HepG2 (cell line): ENCODE measurements around the gene CCDC191. TPM values are rescaled to one million over a fixed set of nuclear protein-coding genes. Genes with fewer than 3 reads are reported as not detected.

Source experiments
- AHDC1 ChIP-seq: sonication (generic); formaldehyde crosslinking; IDR thresholded peaks from 2 replicates; pipeline ENCODE4 v1.5.1; 2020; ENCODE audit warnings: mild to moderate bottlenecking, missing genetic modification reagents, borderline replicate concordance
- CEBPG ChIP-seq: IDR thresholded peaks from 2 replicates; pipeline ENCODE4 v1.6.1; 2016
- CTCF ChIP-seq: sonication (generic); formaldehyde crosslinking; IDR thresholded peaks from 2 replicates; pipeline ENCODE4 v1.5.0; 2020; ENCODE audit warnings: mild to moderate bottlenecking, missing genetic modification reagents, moderate library complexity
- ESRRA ChIP-seq: sonication (generic); formaldehyde crosslinking; IDR thresholded peaks from 2 replicates; pipeline ENCODE4 v1.5.1; 2020; ENCODE audit warnings: mild to moderate bottlenecking, low read depth, missing genetic modification reagents
- FLYWCH1 ChIP-seq: sonication (generic); formaldehyde crosslinking; IDR thresholded peaks from 2 replicates; pipeline ENCODE4 v1.8.1; 2023; ENCODE audit warnings: mild to moderate bottlenecking, missing genetic modification reagents
- FOXM1 ChIP-seq: sonication (generic); formaldehyde crosslinking; IDR thresholded peaks from 2 replicates; pipeline ENCODE4 v1.5.0; 2020; ENCODE audit warnings: missing genetic modification reagents
- GLMP ChIP-seq: sonication (generic); formaldehyde crosslinking; IDR thresholded peaks from 2 replicates; pipeline ENCODE4 v1.9.0; 2021; ENCODE audit warnings: missing genetic modification reagents, mild to moderate bottlenecking, borderline replicate concordance
- GZF1 ChIP-seq: sonication (generic); formaldehyde crosslinking; IDR thresholded peaks from 2 replicates; pipeline ENCODE4 v1.5.1; 2020; ENCODE audit warnings: mild to moderate bottlenecking, missing genetic modification reagents
- KAT8 ChIP-seq: IDR thresholded peaks from 2 replicates; pipeline ENCODE4 v1.6.1; 2016; ENCODE audit warnings: missing genetic modification reagents, missing compliant biosample characterization
- KDM1A ChIP-seq: IDR thresholded peaks from 2 replicates; pipeline ENCODE4 v1.6.1; 2016; ENCODE audit warnings: missing compliant biosample characterization
- KDM6A ChIP-seq: IDR thresholded peaks from 2 replicates; pipeline ENCODE4 v1.6.1; 2016; ENCODE audit warnings: low read depth
- NR0B2 ChIP-seq: sonication (generic); formaldehyde crosslinking; IDR thresholded peaks from 2 replicates; pipeline ENCODE4 v1.4.0; 2020; ENCODE audit warnings: mild to moderate bottlenecking, missing genetic modification reagents
- PHB2 ChIP-seq: fragments of 450-650 bp; IDR thresholded peaks from 2 replicates; pipeline ENCODE4 v1.6.1; 2018; ENCODE audit not compliant: partially characterized antibody
- RXRA ChIP-seq: sonication (generic); formaldehyde crosslinking; IDR thresholded peaks from 2 replicates; pipeline ENCODE4 v1.5.1; 2020; ENCODE audit warnings: missing genetic modification reagents
- TBP ChIP-seq: sonication (generic); formaldehyde crosslinking; IDR thresholded peaks from 2 replicates; pipeline ENCODE4 v1.5.0; 2020; ENCODE audit warnings: missing genetic modification reagents
- TMF1 ChIP-seq: sonication (generic); formaldehyde crosslinking; IDR thresholded peaks from 2 replicates; pipeline ENCODE4 v1.8.1; 2022; ENCODE audit warnings: low read depth, missing genetic modification reagents
- ZC3H4 ChIP-seq: sonication (generic); formaldehyde crosslinking; IDR thresholded peaks from 2 replicates; pipeline ENCODE4 v1.4.0; 2020; ENCODE audit warnings: missing genetic modification reagents, borderline replicate concordance
- ZFP82 ChIP-seq: sonication (generic); formaldehyde crosslinking; IDR thresholded peaks from 2 replicates; pipeline ENCODE4 v1.5.1; 2020; ENCODE audit warnings: mild to moderate bottlenecking, missing genetic modification reagents, borderline replicate concordance
- ZNF678 ChIP-seq: sonication (generic); formaldehyde crosslinking; IDR thresholded peaks from 2 replicates; pipeline ENCODE4 v1.4.0; 2020; ENCODE audit warnings: mild to moderate bottlenecking, missing genetic modification reagents
- ZZZ3 ChIP-seq: sonication (generic); formaldehyde crosslinking; IDR thresholded peaks from 2 replicates; pipeline ENCODE4 v1.4.0; 2020; ENCODE audit warnings: missing genetic modification reagents, mild to moderate bottlenecking, borderline replicate concordance
- polyA plus RNA-seq, 8 experiments: library from polyadenylated mRNA; depleted of rRNA in 3 of 8; stranded (reverse) in 7 of 8; unstranded in 1 of 8; fragments of >200 nt; fragmentation: Illumina TruSeq in 4 of 8; extraction: Trizol in 4 of 8; gene quantifications; 2 replicates each; pipeline versions ENCODE4 v1.2.1 to v1.2.3, GENCODE V29; 2011 to 2016; ENCODE audit warnings: low read depth in 4 of 8, missing spikeins in 1 of 8, mixed read lengths in 1 of 8; ENCODE audit not compliant: insufficient read depth in 1 of 8
- total RNA-seq, 5 experiments: library from RNA; depleted of rRNA; stranded (reverse); fragments of >200 nt; fragmentation: Illumina TruSeq; extraction: Trizol; gene quantifications; 2 replicates each; pipeline ENCODE4 v1.2.3, GENCODE V29; 2016; ENCODE audit warnings: low read depth in 1 of 5

CCDC191 gene
- total and polyA plus RNA-seq, 2 of the 13 experiments (the other 11 are each of a cell fraction or from before 2014, with no cell fraction given): 0.91 to 1.4 TPM

GRCh38 chr3:114056130-114057010 is at the start of gene CCDC191, which contains the start of gene QTRT2 (continued):
- no peak for TF ChIP-seq KDM1A (CRISPR knock-in tag)
- TF ChIP-seq ESRRA: peak; percentile 46; the same call in 1 of the 2 replicates
- peak; percentile 62; the same call in 1 of the 2 replicates for TF ChIP-seq ZZZ3 (CRISPR knock-in tag)
- no peak for TF ChIP-seq ZC3H4 (CRISPR knock-in tag)
- no peak for TF ChIP-seq FOXM1 (CRISPR knock-in tag)
- no peak for TF ChIP-seq KDM6A (CRISPR knock-in tag)
- no peak for TF ChIP-seq PHB2
- TF ChIP-seq RXRA (CRISPR knock-in tag): peak; percentile 39; the same call in 1 of the 2 replicates
- TF ChIP-seq AHDC1 (CRISPR knock-in tag): 0 out of 2 replicates have a peak, but pooled peaks have one; percentile 45
- peak; percentile 74; the same call in 1 of the 2 replicates for TF ChIP-seq TBP
- TF ChIP-seq GZF1 (CRISPR knock-in tag): peak; percentile 47; the same call in 1 of the 2 replicates
- no peak for TF ChIP-seq FLYWCH1 (CRISPR knock-in tag)
- peak; percentile 75 for TF ChIP-seq CEBPG (CRISPR knock-in tag)
- TF ChIP-seq ZNF678 (CRISPR knock-in tag): no peak
- TF ChIP-seq GLMP (CRISPR knock-in tag): no peak
- TF ChIP-seq NR0B2: no peak; the same call in 1 of the 2 replicates
- no peak for TF ChIP-seq TMF1
- TF ChIP-seq KAT8 (CRISPR knock-in tag): peak; percentile 97
- no peak for TF ChIP-seq ZFP82 (CRISPR knock-in tag)
- TF ChIP-seq CTCF (CRISPR knock-in tag): 0 out of 2 replicates have a peak, but pooled peaks have one; percentile 6
